Lower leg skin (tissue), 3 donors: ENCODE results near the gene CAPN5.

Experiments
- POLR2A ChIP-seq, 2 donors: fragments of 450-650 bp; IDR thresholded peaks; one replicate each; pipeline ENCODE4 v1.6.1; 2016 to 2017; ENCODE audit warnings: antibody characterized with exemption in 2 of 2, mild to moderate bottlenecking in 1 of 2, moderate library complexity in 1 of 2
- TF ChIP-seq, protein P1 (sequence below), 3 donors: fragments of 450-650 bp; IDR thresholded peaks; one replicate each; pipeline ENCODE4 v1.5.1; 2016; ENCODE audit warnings: antibody characterized with exemption in 3 of 3, mild to moderate bottlenecking in 3 of 3, moderate library complexity in 2 of 3

DNA sequence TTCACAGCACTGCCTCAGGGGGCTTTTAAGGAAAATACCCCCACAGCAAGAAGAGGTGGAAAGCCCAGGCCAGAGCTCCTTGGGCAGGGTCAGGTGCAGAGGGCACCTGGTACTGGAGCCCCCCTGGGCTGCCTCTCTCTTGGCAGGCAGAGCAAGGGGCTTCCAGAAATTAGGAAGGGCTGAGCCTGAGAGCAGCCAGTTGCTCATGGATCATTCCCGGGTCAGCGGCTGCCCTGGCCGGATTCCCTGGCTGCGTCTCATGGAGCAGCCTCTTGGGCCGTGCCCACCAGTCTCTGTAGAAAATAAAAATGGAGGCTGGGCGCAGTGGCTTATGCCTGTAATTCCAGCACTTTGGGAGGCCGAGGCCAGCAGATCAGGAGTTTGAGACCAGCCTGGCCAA, 25.6 kb downstream of the CAPN5 start:
- TF ChIP-seq, protein P1, sequence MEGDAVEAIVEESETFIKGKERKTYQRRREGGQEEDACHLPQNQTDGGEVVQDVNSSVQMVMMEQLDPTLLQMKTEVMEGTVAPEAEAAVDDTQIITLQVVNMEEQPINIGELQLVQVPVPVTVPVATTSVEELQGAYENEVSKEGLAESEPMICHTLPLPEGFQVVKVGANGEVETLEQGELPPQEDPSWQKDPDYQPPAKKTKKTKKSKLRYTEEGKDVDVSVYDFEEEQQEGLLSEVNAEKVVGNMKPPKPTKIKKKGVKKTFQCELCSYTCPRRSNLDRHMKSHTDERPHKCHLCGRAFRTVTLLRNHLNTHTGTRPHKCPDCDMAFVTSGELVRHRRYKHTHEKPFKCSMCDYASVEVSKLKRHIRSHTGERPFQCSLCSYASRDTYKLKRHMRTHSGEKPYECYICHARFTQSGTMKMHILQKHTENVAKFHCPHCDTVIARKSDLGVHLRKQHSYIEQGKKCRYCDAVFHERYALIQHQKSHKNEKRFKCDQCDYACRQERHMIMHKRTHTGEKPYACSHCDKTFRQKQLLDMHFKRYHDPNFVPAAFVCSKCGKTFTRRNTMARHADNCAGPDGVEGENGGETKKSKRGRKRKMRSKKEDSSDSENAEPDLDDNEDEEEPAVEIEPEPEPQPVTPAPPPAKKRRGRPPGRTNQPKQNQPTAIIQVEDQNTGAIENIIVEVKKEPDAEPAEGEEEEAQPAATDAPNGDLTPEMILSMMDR (IDR thresholded peaks at IDR 0.05), result no peak
- no peak for TF ChIP-seq POLR2A (IDR thresholded peaks at IDR 0.05)
